Thymus (tissue), 11 donors: ENCODE data around the gene FAT2. TPM values are rescaled to one million over a fixed set of nuclear protein-coding genes. Genes with fewer than 3 reads are reported as not detected.

ENCODE experiments used
- DNase-seq, 9 donors: peaks; one replicate each; pipeline ENCODE4 v3.0.0-alpha.2; 2013; ENCODE audit warnings: low spot score in 9 of 9, low read depth in 6 of 9, missing footprints in 1 of 9
- H3K27ac ChIP-seq, 2 donors: one replicate each; pipeline ENCODE4 v1.5.1; 2013; ENCODE audit warnings: control low read depth in 1 of 2, low read depth in 1 of 2, low read length in 1 of 2, mild to moderate bottlenecking in 1 of 2, moderate library complexity in 1 of 2
- H3K27me3 ChIP-seq, 2 donors: one replicate each; pipeline ENCODE4 v1.5.1; 2013; ENCODE audit warnings: low read length in 1 of 2; ENCODE audit not compliant: control insufficient read depth in 2 of 2, insufficient read depth in 1 of 2
- H3K36me3 ChIP-seq, 2 donors: one replicate each; pipeline ENCODE4 v1.5.1; 2013; ENCODE audit warnings: low read length in 1 of 2, mild to moderate bottlenecking in 1 of 2, moderate library complexity in 1 of 2; ENCODE audit not compliant: control insufficient read depth in 2 of 2, insufficient read depth in 2 of 2
- H3K4me1 ChIP-seq, 2 donors: one replicate each; pipeline ENCODE4 v1.5.1; 2013; ENCODE audit warnings: low read length in 2 of 2; ENCODE audit not compliant: control insufficient read depth in 2 of 2, insufficient read depth in 2 of 2
- H3K4me3 ChIP-seq, 2 donors: one replicate each; pipeline ENCODE4 v1.5.1; 2013; ENCODE audit warnings: low read length in 2 of 2, control low read depth in 1 of 2, mild to moderate bottlenecking in 1 of 2
- H3K9me3 ChIP-seq, 2 donors: one replicate each; pipeline ENCODE4 v1.5.1; 2013; ENCODE audit warnings: low read length in 1 of 2, mild to moderate bottlenecking in 1 of 2; ENCODE audit not compliant: control insufficient read depth in 2 of 2, insufficient read depth in 1 of 2
- WGBS: extraction: QIAGEN DNeasy Blood & Tissue Kit; methylation state at CpG from one replicate; pipeline ENCODE4 v1.1.7; 2013; 5-methylcytosine and 5-hydroxymethylcytosine counted together
- polyA plus RNA-seq: library from polyadenylated mRNA; stranded (reverse); fragments of 200-250 nt; gene quantifications from one replicate; pipeline ENCODE4 v1.2.3, GENCODE V29; 2013
- total RNA-seq: library from RNA; stranded (reverse); fragments of 120-200 nt; gene quantifications from one replicate; pipeline ENCODE4 v1.2.4, GENCODE V29; 2013
- donor health status: healthy.

Gene FAT2
- total and polyA plus RNA-seq, 2 donors, result 2.7 to 5.1 TPM

DNA sequence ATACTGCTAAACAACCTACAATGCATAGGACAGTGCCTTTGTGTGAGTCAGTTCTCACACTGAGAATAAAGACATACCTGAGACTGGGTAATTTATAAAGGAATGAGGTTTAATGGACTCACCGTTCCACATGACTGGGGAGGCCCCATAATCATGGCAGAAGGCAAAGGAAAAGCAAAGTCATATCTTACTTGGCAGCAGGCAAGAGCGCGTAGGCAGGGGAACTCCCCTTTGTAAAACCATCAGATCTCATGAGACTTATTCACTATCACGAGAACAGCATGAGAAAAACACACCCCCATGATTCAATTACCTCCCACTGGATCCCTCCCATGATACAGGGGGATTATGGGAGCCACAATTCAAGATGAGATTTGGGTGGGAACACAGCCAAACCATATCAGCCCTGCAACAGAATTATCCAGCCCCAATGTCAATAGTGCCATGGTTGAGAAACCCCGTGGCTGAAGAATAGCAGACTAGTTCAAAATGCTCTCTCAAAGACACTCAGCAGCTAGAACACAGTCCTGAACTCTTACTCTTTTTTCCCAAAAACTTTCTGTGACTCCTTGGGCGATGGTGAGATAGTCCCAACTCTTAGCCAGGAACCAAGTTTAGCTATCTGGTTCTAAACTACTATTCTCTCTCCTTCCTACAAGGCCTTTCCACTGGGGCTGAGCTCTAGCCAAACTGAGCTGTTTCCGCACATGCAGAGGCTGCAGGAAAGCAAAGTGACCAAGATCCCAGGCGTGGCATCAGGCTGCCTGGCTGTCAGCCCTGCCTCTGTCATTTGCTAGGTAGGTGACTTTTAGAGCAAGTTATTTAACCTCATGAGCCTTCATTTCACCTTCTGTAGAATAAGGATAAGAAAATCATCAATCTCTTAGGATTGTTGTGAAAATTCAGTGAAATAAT lies 21.7 kb downstream of the FAT2 start:
- Histone ChIP-seq H3K9me3 (peaks cover 0 to 3% of the 10 kb centered on the region in 2 donors), H3K27ac (no peak overlapping the region), H3K27me3 (no peaks in the 10 kb centered on the region), H3K4me1 (peaks cover 0 to 18% of the 10 kb centered on the region in 2 donors), H3K36me3 (no peaks in the 10 kb centered on the region), H3K4me3 (no peak overlapping the region)
- 93% methylated on average over 8 of the region's 8 CpGs for WGBS
- DNase-seq, result no peak

DNA sequence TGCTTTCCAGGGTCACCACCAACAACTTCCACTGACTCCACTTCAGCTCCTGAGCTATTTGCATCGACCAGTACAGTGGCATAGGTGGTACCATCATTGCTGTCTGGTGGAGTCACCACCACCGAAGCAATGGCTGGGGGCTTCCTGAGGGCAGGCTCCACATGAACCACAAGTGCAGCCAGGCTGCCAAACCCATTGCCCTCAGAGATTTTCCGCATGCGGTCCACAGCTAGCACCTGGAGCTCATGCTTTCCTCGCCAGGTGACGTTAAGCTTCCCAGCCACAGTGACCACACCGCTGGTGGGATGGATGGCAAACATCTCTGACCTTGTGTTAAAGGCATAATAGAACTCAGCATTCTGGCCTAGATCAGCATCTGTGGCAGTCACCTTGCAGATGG lies 23.1 kb downstream of the FAT2 start:
- no peaks in the 10 kb centered on the region for H3K36me3 ChIP-seq
- H3K27ac ChIP-seq, result no peak overlapping the region
- H3K4me3 ChIP-seq, result no peak overlapping the region
- DNase-seq, result no peak
- WGBS, result 87% methylated on average over 7 of the region's 7 CpGs
- peaks cover 0 to 16% of the 10 kb centered on the region in 2 donors for H3K4me1 ChIP-seq
- H3K27me3 ChIP-seq, result no peaks in the 10 kb centered on the region
- peaks cover 0 to 3% of the 10 kb centered on the region in 2 donors for H3K9me3 ChIP-seq

DNA sequence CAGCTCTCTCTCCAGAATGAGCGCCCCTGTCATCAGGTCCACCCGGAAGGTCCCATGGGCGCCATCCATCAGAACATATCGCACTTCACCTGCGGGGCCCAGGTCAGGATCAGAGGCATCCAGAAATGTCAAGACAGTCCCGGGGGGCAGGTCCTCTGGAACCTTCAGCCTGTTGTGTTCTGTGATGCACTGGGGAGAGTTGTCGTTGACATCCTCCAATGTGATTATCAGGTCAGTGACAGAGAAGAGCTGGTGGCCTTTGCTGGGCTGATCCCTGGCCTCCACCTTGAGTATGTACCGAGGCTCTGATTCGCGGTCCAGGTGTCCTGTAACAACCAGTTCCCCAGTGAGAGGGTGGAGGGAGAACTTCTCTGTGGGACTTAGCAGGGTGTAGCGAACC lies 25.2 kb downstream of the FAT2 start:
- Histone ChIP-seq H3K4me1 (peaks cover 0 to 8% of the 10 kb centered on the region in 2 donors), H3K27ac (no peak overlapping the region), H3K36me3 (no peaks in the 10 kb centered on the region), H3K4me3 (no peak overlapping the region), H3K27me3 (no peaks in the 10 kb centered on the region), H3K9me3 (peaks cover 0 to 3% of the 10 kb centered on the region in 2 donors)
- DNase-seq, result no peak
- 96% methylated on average over 11 of the region's 11 CpGs for WGBS

DNA sequence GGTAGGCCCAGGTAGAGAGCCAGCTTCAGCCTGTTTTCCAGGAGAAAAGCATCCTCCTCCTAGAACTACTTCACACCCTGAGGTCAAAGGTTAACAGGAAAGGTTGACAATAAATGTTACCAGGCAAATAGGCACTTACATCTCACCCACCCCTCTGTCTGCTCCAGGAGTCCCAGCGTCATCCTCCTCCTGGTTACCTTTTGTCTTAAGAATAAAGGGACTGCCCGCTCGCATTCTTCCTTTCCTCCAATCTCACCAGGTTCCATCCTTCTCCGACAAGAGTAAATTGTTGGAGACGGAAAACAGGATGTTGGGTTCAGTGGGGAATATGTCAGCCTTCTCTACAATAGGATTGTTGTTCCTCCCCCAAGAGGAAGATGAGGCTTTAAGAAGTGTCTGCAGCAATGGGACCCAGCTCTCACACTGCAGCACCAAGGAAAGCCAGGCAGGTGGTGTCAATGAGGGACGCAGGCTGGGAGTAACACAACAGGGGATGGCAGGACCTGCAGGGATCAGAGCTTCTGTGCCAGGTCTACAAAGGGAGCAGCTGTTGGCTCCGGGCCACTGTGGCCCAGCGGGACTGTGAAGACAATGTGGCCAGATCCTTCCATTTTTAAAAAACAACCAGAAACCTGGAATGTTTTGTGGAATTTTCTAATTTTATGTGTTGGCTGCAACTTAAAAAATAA lies 29.0 kb downstream of the FAT2 start:
- no peaks in the 10 kb centered on the region for H3K27me3 ChIP-seq
- no peaks in the 10 kb centered on the region for H3K9me3 ChIP-seq
- no peaks in the 10 kb centered on the region for H3K36me3 ChIP-seq
- DNase-seq, result no peak
- no peak overlapping the region for H3K27ac ChIP-seq
- no peak overlapping the region for H3K4me3 ChIP-seq
- H3K4me1 ChIP-seq, result no peaks in the 10 kb centered on the region
- WGBS, result 86% methylated on average over 8 of the region's 8 CpGs

DNA sequence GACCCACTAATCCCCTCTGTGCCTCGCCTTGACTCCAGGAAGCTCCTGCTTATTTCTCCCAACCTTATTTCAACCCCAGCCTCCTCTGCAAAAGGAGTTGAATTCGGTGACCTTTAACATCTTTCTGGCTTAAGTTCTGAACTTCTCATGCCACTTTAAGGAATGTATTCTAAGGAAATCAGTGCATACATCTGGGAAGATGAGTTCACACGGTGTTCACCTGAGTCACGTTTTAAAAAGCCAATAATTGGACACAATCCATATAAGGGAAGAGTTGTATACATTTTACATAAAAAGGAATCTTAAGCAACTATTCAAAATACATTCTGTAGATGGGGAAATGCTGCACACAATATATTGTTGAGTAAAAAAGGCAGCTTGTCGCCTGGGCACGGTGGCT lies 33.2 kb downstream of the FAT2 start:
- Histone ChIP-seq H3K9me3 (no peaks in the 10 kb centered on the region), H3K27me3 (no peaks in the 10 kb centered on the region), H3K27ac (no peak overlapping the region), H3K4me1 (no peaks in the 10 kb centered on the region), H3K36me3 (no peaks in the 10 kb centered on the region), H3K4me3 (no peak overlapping the region)
- DNase-seq, result no peak
- 92% methylated on average over 6 of the region's 6 CpGs for WGBS

DNA sequence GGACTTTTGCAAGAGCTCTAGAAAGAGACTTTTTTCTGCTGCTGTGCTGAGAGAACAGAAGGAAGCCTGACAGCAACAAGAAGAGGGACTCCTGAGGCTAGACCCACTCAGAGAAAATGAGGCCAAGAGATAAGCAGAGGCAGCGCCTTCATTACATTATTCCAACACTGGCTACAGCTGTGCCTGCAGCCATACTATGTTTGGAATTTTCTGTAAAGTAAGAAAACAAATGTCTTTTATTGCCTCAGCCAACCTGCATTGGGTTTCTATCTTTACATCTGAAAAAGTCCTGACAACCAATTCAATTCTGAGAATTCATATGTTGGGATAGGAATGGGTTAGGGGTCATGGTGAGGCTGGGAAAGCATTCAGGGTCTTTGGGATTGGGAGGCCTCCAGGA lies 33.7 kb downstream of the FAT2 start:
- no peaks in the 10 kb centered on the region for H3K36me3 ChIP-seq
- H3K27ac ChIP-seq, result no peak overlapping the region
- DNase-seq, result no peak
- H3K27me3 ChIP-seq, result no peaks in the 10 kb centered on the region
- no peaks in the 10 kb centered on the region for H3K4me1 ChIP-seq
- no peaks in the 10 kb centered on the region for H3K9me3 ChIP-seq
- H3K4me3 ChIP-seq, result no peak overlapping the region
- WGBS, result 100% methylated on average over 1 of the region's 1 CpG

DNA sequence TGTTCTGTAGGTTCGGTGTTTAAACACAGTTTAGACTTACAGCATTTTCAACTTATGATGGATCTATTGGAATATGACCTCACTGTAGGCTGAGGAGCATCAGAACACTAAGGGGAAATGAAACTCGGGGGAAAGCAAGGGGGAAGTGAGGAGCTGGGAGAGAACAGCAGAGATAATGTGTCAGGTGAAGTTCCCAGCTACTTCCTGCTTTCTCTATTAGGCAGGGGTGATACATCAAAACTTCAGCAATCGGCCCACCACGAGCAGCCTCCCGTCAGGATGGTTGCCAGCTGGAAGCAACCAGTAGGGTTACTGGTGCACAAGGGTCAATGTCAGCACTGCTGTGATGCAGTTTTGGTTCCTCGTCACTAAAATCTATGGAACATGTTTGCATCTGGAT lies 34.3 kb downstream of the FAT2 start:
- Histone ChIP-seq H3K9me3 (no peaks in the 10 kb centered on the region), H3K4me1 (no peaks in the 10 kb centered on the region), H3K27ac (no peak overlapping the region), H3K27me3 (no peaks in the 10 kb centered on the region), H3K4me3 (no peak overlapping the region), H3K36me3 (no peaks in the 10 kb centered on the region)
- 43% methylated on average over 6 of the region's 6 CpGs for WGBS
- no peak for DNase-seq

DNA sequence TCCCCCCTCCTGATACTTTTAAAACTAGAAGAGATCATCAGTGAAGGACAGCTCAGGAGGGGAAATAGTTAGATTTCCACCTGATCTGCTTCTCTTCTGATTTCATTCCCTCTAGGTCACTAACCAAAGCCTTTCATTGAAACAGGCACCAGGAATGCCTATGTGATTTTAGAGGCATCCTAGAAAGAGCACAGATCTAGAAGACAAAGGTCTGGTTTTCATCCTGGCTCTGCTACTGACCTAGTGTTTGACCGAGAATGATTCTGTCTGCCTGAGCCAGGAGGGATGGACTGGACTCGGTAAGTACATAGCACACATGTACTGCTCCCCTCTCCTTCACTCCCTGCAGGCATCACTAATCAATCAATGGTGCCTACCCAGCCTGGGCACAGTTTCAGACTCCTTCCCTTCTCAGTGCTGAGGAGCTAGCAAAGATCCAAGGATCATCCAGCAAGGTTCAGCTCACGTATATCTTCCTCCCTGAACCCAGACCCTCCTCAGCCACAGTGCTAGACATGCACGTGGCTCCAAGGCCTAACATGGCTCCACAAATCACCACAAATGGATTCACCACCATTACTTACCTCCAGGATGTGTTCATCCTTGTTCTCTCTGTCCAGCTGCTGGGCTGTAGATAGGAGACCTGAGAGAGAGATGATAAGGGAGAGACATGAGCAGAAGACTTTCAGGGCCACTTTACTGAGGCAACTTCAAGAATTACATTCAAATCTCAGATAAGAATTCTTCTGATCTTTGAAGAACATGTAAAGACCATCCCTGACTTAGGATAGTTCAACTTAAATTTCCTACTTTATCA lies 35.2 kb downstream of the FAT2 start:
- 94% methylated on average over 4 of the region's 4 CpGs for WGBS
- no peaks in the 10 kb centered on the region for H3K9me3 ChIP-seq

DNA sequence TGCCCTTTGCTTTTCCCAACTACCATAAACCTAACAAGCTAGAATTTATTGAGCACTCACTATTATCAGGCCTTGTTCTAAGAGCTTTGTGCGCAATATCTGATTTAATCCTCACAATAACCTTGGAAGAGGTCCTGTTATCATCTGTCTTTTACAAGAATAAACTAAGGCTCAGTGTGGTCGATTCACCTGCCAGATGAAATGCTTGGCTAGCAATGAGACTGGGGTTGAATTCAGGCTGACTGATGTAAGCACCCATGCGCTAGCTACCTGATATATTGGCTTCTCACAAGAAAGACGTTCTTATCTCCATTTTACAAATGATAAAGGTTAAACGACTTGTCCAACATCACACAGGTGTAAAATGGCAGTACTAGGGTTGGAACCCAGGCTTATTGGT lies 37.4 kb downstream of the FAT2 start:
- Histone ChIP-seq H3K4me1 (no peaks in the 10 kb centered on the region), H3K4me3 (no peak overlapping the region), H3K9me3 (no peaks in the 10 kb centered on the region), H3K27ac (no peak overlapping the region), H3K36me3 (no peaks in the 10 kb centered on the region), H3K27me3 (no peaks in the 10 kb centered on the region)
- no peak for DNase-seq
- 90% methylated on average over 5 of the region's 5 CpGs for WGBS

More for the DNA sequence above, 35.2 kb downstream of the FAT2 start:
- H3K27me3 ChIP-seq, result no peaks in the 10 kb centered on the region
- H3K27ac ChIP-seq, result no peak overlapping the region
- no peaks in the 10 kb centered on the region for H3K4me1 ChIP-seq
- H3K4me3 ChIP-seq, result no peak overlapping the region
- no peak for DNase-seq
- no peaks in the 10 kb centered on the region for H3K36me3 ChIP-seq
